DOHH2 (cell line): ENCODE measurements around the gene PAIP2.

Source experiments
- H3F3A ChIP-seq: fragments of 200-600 bp; sonication (generic), shearing (Covaris generic); 2 replicates; pipeline ENCODE4 v1.6.0; 2016; ENCODE audit warnings: antibody characterized with exemption, mild to moderate bottlenecking; ENCODE audit not compliant: control insufficient read depth, insufficient read depth
- H3K27ac ChIP-seq: fragments of 200-600 bp; sonication (generic); 2 replicates; pipeline ENCODE4 v1.5.1; 2014; ENCODE audit warnings: low read depth, mild to moderate bottlenecking, low read length, moderate library complexity
- H3K27me3 ChIP-seq: fragments of 200-600 bp; sonication (generic); 2 replicates; pipeline ENCODE4 v1.6.1; 2014; ENCODE audit warnings: mild to moderate bottlenecking, low read length, mixed read lengths; ENCODE audit not compliant: control insufficient read depth
- H3K36me3 ChIP-seq: fragments of 200-600 bp; sonication (generic); 2 replicates; pipeline ENCODE4 v1.6.1; 2014; ENCODE audit warnings: mild to moderate bottlenecking, low read length, moderate library complexity, mixed read lengths; ENCODE audit not compliant: control insufficient read depth
- H3K4me1 ChIP-seq: fragments of 200-600 bp; sonication (generic); 2 replicates; pipeline ENCODE4 v1.6.1; 2014; ENCODE audit warnings: mild to moderate bottlenecking, low read length, mixed read lengths; ENCODE audit not compliant: control insufficient read depth
- H3K4me2 ChIP-seq: fragments of 200-600 bp; sonication (generic); 2 replicates; pipeline ENCODE4 v1.6.0; 2014; ENCODE audit warnings: mild to moderate bottlenecking, low read length, moderate library complexity
- H3K4me3 ChIP-seq: fragments of 200-600 bp; sonication (generic); 2 replicates; pipeline ENCODE4 v1.5.1; 2014; ENCODE audit warnings: mild to moderate bottlenecking, low read length, mixed read lengths
- H3K79me2 ChIP-seq: fragments of 200-600 bp; sonication (generic); 2 replicates; pipeline ENCODE4 v1.6.1; 2014; ENCODE audit warnings: mild to moderate bottlenecking, low read length, mixed read lengths; ENCODE audit not compliant: control insufficient read depth
- H3K9me2 ChIP-seq: fragments of 200-600 bp; sonication (generic); replicated peaks from 2 replicates; pipeline ENCODE4 v1.6.1; 2014; ENCODE audit warnings: mild to moderate bottlenecking, low read length, mixed read lengths; ENCODE audit not compliant: control insufficient read depth
- H3K9me3 ChIP-seq: fragments of 200-600 bp; sonication (generic); 2 replicates; pipeline ENCODE4 v1.6.1; 2014; ENCODE audit warnings: antibody characterized with exemption, low read length, mixed read lengths; ENCODE audit not compliant: control insufficient read depth, insufficient read depth
- H4K20me1 ChIP-seq: fragments of 200-600 bp; sonication (generic); 2 replicates; pipeline ENCODE4 v1.6.0; 2014; ENCODE audit warnings: low read depth, mild to moderate bottlenecking, antibody characterized with exemption, low read length, moderate library complexity; ENCODE audit not compliant: control insufficient read depth, insufficient read depth
- CTCF ChIP-seq: fragments of 200-600 bp; sonication (generic); IDR thresholded peaks from one replicate; pipeline ENCODE4 v1.5.1; 2014; ENCODE audit warnings: antibody characterized with exemption, mild to moderate bottlenecking, low read depth, low read length; ENCODE audit not compliant: poor library complexity, severe bottlenecking
- EZH2phosphoT487 ChIP-seq: fragments of 200-600 bp; sonication (generic); IDR thresholded peaks from 2 replicates; pipeline ENCODE4 v1.6.1; 2017; ENCODE audit warnings: borderline replicate concordance, mild to moderate bottlenecking, antibody characterized with exemption, low read length, moderate library complexity, mixed read lengths

PAIP2 gene

GRCh38 chr5:139397921-139398320 is 56.3 kb downstream of the PAIP2 start:
- peaks cover 34% of the 10 kb centered on the region for H3K79me2 ChIP-seq
- no peak overlapping the region for H3K4me2 ChIP-seq
- peaks cover 43% of the 10 kb centered on the region for H3K4me1 ChIP-seq
- H3F3A ChIP-seq: peaks cover 5% of the 10 kb centered on the region
- TF ChIP-seq EZH2phosphoT487: no peak
- TF ChIP-seq CTCF: no peak
- H3K27ac ChIP-seq: no peak overlapping the region
- no peak overlapping the region for H3K4me3 ChIP-seq
- H3K36me3 ChIP-seq: peaks cover 36% of the 10 kb centered on the region
- no peaks in the 10 kb centered on the region for H4K20me1 ChIP-seq
- no peaks in the 10 kb centered on the region for H3K27me3 ChIP-seq
- H3K9me3 ChIP-seq: no peaks in the 10 kb centered on the region
- H3K9me2 ChIP-seq: no peaks in the 10 kb centered on the region

GRCh38 chr5:139399501-139400121 is 58.0 kb downstream of the PAIP2 start:
- Histone ChIP-seq H3K4me2 (no peak overlapping the region), H3K79me2 (peaks cover 17% of the 10 kb centered on the region), H3K27me3 (no peaks in the 10 kb centered on the region), H3K4me1 (peaks cover 45% of the 10 kb centered on the region), H3K9me2 (no peaks in the 10 kb centered on the region), H4K20me1 (no peaks in the 10 kb centered on the region), H3K9me3 (no peaks in the 10 kb centered on the region), H3F3A (peaks cover 10% of the 10 kb centered on the region), H3K36me3 (peaks cover 24% of the 10 kb centered on the region), H3K27ac (no peak overlapping the region), H3K4me3 (no peak overlapping the region)
- no peak for TF ChIP-seq EZH2phosphoT487
- no peak for TF ChIP-seq CTCF

GRCh38 chr5:139401546-139401945 is 59.9 kb downstream of the PAIP2 start:
- Histone ChIP-seq H4K20me1 (no peaks in the 10 kb centered on the region), H3K4me1 (peaks cover 32% of the 10 kb centered on the region), H3K27me3 (no peaks in the 10 kb centered on the region), H3K9me3 (no peaks in the 10 kb centered on the region), H3F3A (peaks cover 10% of the 10 kb centered on the region), H3K4me3 (no peak overlapping the region), H3K4me2 (no peak overlapping the region), H3K9me2 (no peaks in the 10 kb centered on the region), H3K36me3 (peaks cover 5% of the 10 kb centered on the region), H3K27ac (no peak overlapping the region), H3K79me2 (no peaks in the 10 kb centered on the region)
- no peak for TF ChIP-seq EZH2phosphoT487
- no peak for TF ChIP-seq CTCF
